Measurements from ENCODE around the gene SPDYE9.
"Not testable (repeated sequence)": the region's sequence is repeated elsewhere in the genome, so short reads cannot be mapped to it uniquely, and the experiment has no call there.

The SPDYE9 gene

GRCh38 chr7:73085938-73086337, at the start of gene SPDYE9:
TSS of gene SPDYE9 (minus strand) at chr7:73086038. CDS start at chr7:73084238, 1,800 bp downstream.
- not testable (repeated sequence) for H3K27ac Mint-ChIP-seq (ENCODE audit: low read depth); H3K4me1 Mint-ChIP-seq; H3K36me3 Mint-ChIP-seq (ENCODE audit: insufficient read depth); H3K27me3 Mint-ChIP-seq; H3K4me3 Mint-ChIP-seq; H3K9me3 Mint-ChIP-seq; ATAC-seq (replicated peaks; ENCODE audit: extremely low read depth, poor library complexity, severe bottlenecking); DNase-seq (ENCODE audit: low spot score in 2 of 2)

GRCh38 chr7:73134866-73135265, 49.0 kb upstream of the SPDYE9 start:
- not testable (repeated sequence) for H3K27ac Mint-ChIP-seq (ENCODE audit: low read depth); H3K36me3 Mint-ChIP-seq (ENCODE audit: insufficient read depth); DNase-seq (ENCODE audit: low spot score in 2 of 2); ATAC-seq (replicated peaks; ENCODE audit: extremely low read depth, poor library complexity, severe bottlenecking); H3K27me3 Mint-ChIP-seq; H3K4me1 Mint-ChIP-seq; H3K4me3 Mint-ChIP-seq; H3K9me3 Mint-ChIP-seq

GRCh38 chr7:73132651-73133217, 46.9 kb upstream of the SPDYE9 start:
- DNase-seq (ENCODE audit: low spot score in 2 of 2); H3K27me3 Mint-ChIP-seq: not testable (repeated sequence)

GRCh38 chr7:73130612-73131011, 44.8 kb upstream of the SPDYE9 start:
- H3K27ac Mint-ChIP-seq (ENCODE audit: low read depth); H3K27me3 Mint-ChIP-seq; H3K4me1 Mint-ChIP-seq; DNase-seq (ENCODE audit: low spot score in 2 of 2); H3K4me3 Mint-ChIP-seq; H3K36me3 Mint-ChIP-seq (ENCODE audit: insufficient read depth); H3K9me3 Mint-ChIP-seq; ATAC-seq (replicated peaks; ENCODE audit: extremely low read depth, poor library complexity, severe bottlenecking): not testable (repeated sequence)

More at GRCh38 chr7:73132651-73133217, 46.9 kb upstream of the SPDYE9 start:
- H3K9me3 Mint-ChIP-seq; H3K4me3 Mint-ChIP-seq; H3K27ac Mint-ChIP-seq (ENCODE audit: low read depth); ATAC-seq (replicated peaks; ENCODE audit: extremely low read depth, poor library complexity, severe bottlenecking); H3K4me1 Mint-ChIP-seq; H3K36me3 Mint-ChIP-seq (ENCODE audit: insufficient read depth): not testable (repeated sequence)

- ATAC-seq (replicated peaks; ENCODE audit: extremely low read depth, poor library complexity, severe bottlenecking) = not testable (repeated sequence)
Observed at GRCh38 chr7:73124126-73124525, 38.3 kb upstream of the SPDYE9 start.

GRCh38 chr7:73122778-73123447, 37.1 kb upstream of the SPDYE9 start:
- not testable (repeated sequence) for DNase-seq (ENCODE audit: low spot score in 2 of 2); H3K9me3 Mint-ChIP-seq; H3K27ac Mint-ChIP-seq (ENCODE audit: low read depth); ATAC-seq (replicated peaks; ENCODE audit: extremely low read depth, poor library complexity, severe bottlenecking); H3K4me3 Mint-ChIP-seq; H3K36me3 Mint-ChIP-seq (ENCODE audit: insufficient read depth); H3K27me3 Mint-ChIP-seq; H3K4me1 Mint-ChIP-seq

More at GRCh38 chr7:73124126-73124525, 38.3 kb upstream of the SPDYE9 start:
- DNase-seq (ENCODE audit: low spot score in 2 of 2); H3K4me3 Mint-ChIP-seq; H3K27me3 Mint-ChIP-seq; H3K9me3 Mint-ChIP-seq; H3K27ac Mint-ChIP-seq (ENCODE audit: low read depth); H3K4me1 Mint-ChIP-seq; H3K36me3 Mint-ChIP-seq (ENCODE audit: insufficient read depth): not testable (repeated sequence)

GRCh38 chr7:73118155-73118554, 32.3 kb upstream of the SPDYE9 start:
- not testable (repeated sequence) for H3K27ac Mint-ChIP-seq (ENCODE audit: low read depth); H3K27me3 Mint-ChIP-seq; H3K4me3 Mint-ChIP-seq; H3K36me3 Mint-ChIP-seq (ENCODE audit: insufficient read depth); DNase-seq (ENCODE audit: low spot score in 2 of 2); H3K9me3 Mint-ChIP-seq; ATAC-seq (replicated peaks; ENCODE audit: extremely low read depth, poor library complexity, severe bottlenecking); H3K4me1 Mint-ChIP-seq

- not testable (repeated sequence) for H3K9me3 Mint-ChIP-seq
Observed at GRCh38 chr7:73057811-73058210, 28.0 kb downstream of the SPDYE9 start, which contains the start of gene SPDYE11. TSS of gene SPDYE11 (minus strand) at chr7:73057911. CDS start at chr7:73056111, 1,800 bp downstream.

GRCh38 chr7:73029666-73030065, 56.2 kb downstream of the SPDYE9 start, which contains the start of gene SPDYE8:
TSS of gene SPDYE8 (minus strand) at chr7:73029766. CDS start at chr7:73027966, 1,800 bp downstream.
- not testable (repeated sequence) for ATAC-seq (replicated peaks; ENCODE audit: extremely low read depth, poor library complexity, severe bottlenecking); H3K4me3 Mint-ChIP-seq; H3K27ac Mint-ChIP-seq (ENCODE audit: low read depth); H3K9me3 Mint-ChIP-seq; H3K4me1 Mint-ChIP-seq; H3K36me3 Mint-ChIP-seq (ENCODE audit: insufficient read depth); H3K27me3 Mint-ChIP-seq; DNase-seq (ENCODE audit: low spot score in 2 of 2)

More at GRCh38 chr7:73057811-73058210, 28.0 kb downstream of the SPDYE9 start, which contains the start of gene SPDYE11:
- DNase-seq (ENCODE audit: low spot score in 2 of 2); H3K36me3 Mint-ChIP-seq (ENCODE audit: insufficient read depth); ATAC-seq (replicated peaks; ENCODE audit: extremely low read depth, poor library complexity, severe bottlenecking); H3K4me1 Mint-ChIP-seq; H3K27ac Mint-ChIP-seq (ENCODE audit: low read depth); H3K27me3 Mint-ChIP-seq; H3K4me3 Mint-ChIP-seq: not testable (repeated sequence)

Measured in central memory CD8-positive, alpha-beta T cell (primary cell).